ENCODE data around the gene RCSD1.
A peak's percentile ranks its signal among the peaks of the same experiment; 100 is the strongest.

The RCSD1 gene

DNA sequence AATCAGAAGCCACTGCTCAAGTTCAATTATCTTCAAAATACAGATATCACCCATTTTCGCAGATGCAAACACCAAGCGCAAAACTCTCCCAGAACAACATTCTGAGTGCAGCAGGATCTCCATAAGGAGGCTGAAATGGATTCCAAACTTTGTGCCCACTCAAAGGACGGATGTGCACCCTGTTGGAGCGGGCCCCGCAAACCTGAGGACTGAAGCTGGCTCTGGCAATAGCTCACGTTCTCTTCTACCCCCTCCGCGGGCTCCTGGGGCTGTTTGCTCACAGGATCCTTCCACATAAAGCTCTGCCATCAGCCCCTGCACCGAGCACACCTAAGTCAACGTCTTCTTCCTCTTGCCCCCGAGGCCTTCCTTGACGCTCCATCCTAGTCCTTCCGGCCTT, 11.7 kb upstream of the RCSD1 start:
- ATAC-seq (no peak), DNase-seq (no peak)

DNA sequence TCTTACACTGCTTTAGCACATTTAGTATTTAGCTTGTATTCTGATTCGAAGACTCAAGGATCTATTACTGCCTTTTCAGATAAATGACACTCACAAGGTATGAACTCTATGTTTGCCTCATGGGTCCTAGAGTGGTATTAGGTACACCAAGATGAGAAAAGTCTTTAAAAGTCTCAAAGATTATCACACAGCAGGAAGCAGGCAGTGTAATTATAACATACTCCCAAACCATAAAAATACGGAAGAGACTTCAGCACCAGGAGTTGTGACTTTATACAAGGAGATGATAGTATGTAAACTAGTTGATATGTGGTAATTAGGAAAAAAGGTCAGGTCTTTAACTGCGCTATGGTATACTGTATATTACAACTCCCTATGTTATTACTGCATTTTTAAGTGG, 11.2 kb upstream of the RCSD1 start:
- ATAC-seq (no peak), DNase-seq (no peak)

DNA sequence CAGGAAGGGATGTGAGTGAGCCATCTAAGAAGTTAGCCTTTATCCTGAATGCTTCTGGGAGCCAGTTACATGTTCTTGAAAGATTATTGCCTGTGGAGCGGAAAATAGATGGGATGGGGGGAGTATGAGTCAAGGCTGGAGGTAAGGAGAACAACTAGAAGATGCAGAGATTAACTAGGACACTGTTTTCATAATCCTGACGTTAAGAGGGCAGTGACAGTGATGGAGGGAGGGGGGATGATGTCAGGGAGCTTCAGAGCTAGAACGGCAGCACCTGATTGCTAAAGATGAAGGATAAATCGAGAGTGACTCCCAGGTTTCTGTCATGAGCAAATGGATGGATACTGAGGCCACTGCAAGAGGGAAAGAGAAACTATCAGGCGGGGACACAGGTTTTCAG, 10.0 kb upstream of the RCSD1 start:
- ATAC-seq (no peak), DNase-seq (no peak)

DNA sequence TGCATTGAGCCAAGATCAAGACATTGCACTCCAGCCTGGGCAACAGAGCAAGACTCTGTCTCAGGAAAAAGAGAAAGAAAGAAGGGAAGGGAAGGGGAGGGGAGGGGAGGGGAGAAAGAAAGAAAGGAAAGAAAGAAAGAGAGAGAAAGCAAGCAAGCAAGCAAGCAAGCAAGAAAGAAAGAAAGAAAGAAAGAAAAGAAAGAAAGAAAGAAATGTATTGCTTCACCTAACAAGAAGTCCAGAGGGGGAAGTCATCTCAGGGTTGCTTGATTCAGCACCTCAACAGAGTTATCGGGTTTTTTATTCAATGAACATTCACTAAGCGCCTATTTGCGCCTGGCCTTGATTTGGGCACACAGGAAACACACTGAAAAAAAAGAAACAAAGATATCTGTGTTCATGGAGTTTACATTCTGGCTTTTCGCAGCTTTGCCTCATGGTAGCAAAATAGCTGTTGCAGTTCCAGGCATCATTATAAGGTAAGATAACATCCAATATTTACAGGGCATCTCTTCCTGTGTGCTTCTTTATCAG, 8.2 kb upstream of the RCSD1 start:
- ATAC-seq, result no peak
- DNase-seq, result no peak

DNA sequence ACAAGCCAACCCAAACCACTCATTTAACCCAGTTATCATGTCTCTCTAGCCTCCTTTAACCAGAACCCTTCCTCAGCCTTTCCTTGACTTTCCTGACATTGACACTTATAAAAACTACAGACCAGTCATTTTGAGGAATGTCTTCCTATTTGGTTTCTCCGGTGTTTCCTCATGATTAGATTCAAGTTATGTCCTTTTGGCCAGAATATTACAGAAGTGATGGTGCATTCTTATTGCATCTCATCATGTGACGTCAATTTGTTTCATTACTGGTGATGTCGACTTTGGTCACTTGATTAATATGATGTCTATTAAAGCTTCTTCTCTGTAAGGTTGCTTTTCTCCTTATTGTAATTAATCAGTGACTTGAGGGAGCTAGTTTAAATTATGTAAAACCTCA, 6.1 kb upstream of the RCSD1 start:
- DNase-seq (no peak), ATAC-seq (no peak)

DNA sequence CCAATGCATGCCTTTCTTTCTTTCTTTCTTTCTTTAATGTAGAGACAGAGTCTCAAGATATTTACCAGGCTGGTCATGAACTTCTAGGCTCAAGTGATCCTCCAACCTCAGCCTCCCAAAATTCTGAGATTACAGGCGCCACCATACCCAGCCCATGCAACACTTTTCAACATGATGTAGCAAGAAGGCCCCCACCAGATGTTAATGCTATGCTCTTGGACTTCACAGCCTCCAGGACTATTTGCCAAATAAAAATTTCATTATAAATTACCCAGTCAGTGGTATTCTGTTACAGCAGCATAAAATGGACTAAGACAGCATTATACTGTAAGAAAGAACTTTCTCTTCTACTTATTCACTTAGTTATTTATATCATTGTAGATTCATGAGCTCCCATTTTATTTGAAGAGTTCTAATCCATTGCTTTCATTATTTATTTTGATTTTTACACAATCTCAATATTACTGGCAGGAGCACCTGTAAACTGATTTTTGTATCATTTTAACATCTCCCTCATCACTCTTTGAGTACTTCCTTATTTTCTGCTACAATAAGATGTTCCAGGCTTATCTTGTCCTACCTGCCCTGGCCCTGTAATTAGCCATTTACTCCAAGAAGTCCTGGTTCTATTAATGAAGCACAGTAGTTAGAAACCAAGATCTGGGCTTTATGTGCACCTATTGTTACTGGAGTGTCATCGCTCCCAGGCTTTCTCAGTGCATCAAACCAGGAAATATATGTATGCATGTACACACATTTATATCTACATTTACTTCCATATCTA, 4.8 kb upstream of the RCSD1 start:
- DNase-seq (no peak), ATAC-seq (no peak)

DNA sequence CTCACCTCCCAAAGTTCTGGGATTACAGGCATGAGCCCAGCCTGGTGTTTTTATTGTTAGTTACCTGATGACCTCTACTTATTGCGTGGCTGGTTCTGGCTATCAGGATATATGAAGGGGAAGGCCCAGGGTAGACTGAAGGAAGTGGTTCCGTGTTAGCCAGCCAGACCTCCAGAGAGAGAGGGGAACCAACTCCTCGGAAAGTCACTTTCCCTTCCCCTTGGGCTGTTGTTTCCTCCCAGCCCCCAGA, 2.5 kb upstream of the RCSD1 start:
- DNase-seq (peak; percentile 31), ATAC-seq (no peak)

DNA sequence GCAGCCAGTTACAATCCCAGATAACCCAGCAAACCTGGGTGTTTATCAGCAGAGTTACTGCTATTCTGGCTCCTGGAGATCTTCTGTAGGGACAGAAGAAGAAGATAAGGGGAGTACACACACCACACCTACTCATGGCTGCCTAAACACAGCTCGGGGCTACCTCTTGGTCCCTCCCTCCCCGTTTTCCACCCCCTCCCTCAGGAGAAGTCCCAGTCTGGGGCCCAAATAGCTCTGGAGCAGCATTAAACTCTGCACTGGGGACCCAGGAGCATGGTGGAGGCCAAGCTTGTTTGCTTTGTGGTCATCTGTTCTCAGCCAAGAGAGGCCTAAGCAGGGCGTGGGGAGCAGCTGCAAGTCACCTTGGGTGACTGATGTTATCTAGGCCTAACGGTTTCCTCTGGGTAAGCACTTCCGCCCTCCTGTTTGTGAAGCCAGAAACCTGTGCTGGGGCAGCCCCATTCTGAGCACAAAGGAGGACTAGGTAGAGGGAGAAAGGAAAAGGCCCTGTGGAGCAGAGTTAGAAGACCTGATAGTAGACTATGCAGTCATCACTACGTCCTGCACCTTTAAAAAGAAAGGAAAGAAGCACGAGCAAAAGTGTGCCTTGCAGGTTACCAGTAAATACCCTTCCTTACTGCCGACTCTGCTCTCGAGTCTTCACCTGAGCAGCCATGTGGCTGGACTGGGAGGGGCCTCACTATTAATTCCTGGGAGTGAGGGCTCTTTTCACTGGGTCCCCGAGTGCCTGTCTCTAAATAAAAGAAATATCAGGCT, 2.0 kb upstream of the RCSD1 start:
- DNase-seq (peak; percentile 81), ATAC-seq (peak; percentile 85)

DNA sequence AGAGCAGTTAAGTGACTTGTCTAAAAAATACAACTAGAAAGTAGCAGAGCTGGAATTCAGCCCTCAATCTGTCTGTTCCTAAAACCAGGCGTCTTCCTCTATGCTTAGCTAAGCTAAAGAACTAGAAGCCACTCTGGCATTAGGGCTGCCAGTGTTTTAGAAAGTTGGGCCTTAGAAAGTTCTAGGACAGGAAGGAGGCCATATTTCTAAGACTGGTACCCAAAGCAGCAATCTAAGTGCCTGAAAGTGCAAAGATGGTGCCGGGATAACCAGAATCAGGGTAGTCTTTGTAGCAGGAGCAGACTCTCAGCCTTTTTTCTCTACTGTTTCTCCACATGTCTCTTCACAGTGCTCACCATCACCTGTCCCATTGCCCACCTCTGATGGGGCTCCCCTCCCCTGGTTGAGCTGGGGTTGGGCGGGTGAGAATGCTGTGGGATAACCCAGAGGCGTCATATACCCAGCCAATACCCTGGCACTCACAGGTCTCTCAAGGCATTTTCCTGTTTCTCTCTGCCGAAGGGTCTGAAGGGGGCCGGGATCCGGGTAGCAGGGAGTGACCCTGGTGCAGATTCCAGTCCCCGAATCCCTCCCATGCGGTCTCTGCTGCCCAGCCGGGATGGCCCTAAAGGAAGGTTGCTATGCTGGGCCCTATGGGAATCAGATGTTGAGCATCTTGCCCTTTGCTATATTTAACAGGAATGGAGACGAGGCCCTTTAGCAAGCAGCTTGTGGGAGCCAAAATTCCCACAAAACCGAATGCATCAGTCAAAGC, 1.1 kb upstream of the RCSD1 start:
- no peak for ATAC-seq
- peak; percentile 38 for DNase-seq

DNA sequence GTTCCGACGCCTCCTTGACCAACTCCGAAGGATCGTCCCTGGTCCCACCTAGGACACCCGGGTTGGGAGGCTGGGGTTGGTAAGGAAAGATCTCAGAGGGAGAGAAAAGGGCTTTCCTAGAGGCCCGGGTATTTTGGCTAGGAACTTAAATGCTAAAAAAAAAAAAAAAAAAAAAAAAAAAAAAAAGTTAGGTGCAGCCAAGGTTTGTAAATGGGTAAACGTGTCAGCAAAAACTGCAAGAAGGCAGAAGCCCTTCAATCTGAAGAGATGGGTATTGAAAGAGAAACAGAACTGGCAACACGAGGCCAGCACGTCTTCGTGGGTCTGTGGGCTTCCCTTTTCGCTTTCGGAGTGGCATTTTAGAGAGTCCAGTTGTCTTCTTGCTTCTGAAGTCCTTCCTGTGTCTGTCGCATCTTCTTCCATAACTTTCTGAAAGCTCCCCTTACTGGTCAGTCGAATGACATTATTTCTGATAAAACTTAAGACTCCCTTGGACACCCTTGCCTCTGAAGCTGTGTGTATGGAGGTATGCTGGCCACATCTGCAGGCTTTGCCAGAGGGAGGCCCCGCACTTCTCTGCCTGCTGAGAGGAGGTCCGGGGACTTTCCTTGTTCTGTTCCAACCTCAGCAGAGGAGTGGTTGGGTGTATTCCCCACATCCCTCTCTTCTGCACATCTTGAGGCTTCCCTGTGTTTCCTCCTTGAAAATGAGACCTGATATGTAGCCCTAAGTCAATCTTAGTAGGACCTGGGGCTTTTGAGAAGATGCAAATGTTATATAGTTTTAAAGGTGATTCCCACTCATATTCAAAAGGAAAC, 745 bp downstream of the RCSD1 start:
- ATAC-seq, result peak; percentile 5
- peak; percentile 50 for DNase-seq

DNA sequence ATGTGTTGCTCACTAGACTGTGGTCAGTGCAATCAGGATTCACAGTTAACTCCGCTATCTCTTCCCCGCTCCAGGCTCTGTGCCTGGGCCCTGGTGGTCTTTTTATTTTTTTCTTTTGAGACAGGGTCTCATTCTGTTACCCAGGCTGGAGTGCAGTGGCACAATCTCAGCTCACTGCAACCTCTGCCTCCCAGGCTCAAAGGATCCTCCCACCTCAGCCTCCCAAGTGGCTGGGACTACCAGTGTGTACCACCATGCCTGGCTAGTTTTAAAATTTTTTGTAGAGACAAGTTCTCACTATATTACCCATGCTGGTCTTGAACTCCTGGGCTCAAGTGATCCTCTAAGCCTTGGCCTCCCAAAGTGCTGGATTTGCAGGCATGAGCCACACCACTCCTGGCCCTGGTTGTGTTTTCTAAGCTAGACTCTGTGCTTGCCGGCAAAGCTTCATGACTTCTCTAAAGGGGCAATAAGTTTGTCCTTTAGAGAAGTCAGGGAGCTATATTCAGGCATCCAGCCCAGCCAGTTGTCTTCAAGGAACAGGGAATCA, 1.4 kb downstream of the RCSD1 start:
- ATAC-seq, result peak; percentile 7
- DNase-seq, result no peak

DNA sequence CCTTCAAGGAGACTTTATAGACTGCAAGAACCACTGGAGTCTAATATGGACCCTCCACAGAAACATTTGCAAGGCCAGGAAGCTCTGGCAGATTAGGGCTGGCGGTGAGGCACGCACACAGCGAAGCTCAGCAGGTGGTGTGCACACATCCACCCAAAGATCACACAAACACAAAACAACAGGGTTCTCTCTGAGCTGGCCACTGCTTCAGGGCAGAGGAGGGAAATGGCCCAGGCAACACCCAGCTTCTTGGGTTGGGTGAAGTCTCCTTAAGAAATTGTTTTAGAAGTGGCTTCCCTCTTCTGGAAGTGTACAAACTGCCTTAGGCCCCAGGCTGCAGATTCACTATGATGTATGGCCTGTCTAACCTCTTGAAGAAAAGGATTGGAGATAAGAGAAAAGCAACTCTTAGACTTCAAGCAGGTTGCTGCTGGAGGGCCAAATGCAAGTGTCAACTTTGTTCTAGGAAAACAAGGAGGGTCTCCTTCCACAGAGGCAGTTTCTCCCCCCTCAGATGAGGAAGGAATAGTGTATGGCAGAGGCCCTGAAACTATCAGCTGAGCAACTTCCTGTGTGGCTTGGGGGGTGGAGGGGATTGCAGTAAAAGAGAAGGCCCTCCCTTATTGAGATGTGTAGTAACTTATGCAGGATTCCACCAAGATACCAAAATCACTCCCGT, 2.0 kb downstream of the RCSD1 start:
- peak; percentile 45 for DNase-seq
- ATAC-seq, result no peak

DNA sequence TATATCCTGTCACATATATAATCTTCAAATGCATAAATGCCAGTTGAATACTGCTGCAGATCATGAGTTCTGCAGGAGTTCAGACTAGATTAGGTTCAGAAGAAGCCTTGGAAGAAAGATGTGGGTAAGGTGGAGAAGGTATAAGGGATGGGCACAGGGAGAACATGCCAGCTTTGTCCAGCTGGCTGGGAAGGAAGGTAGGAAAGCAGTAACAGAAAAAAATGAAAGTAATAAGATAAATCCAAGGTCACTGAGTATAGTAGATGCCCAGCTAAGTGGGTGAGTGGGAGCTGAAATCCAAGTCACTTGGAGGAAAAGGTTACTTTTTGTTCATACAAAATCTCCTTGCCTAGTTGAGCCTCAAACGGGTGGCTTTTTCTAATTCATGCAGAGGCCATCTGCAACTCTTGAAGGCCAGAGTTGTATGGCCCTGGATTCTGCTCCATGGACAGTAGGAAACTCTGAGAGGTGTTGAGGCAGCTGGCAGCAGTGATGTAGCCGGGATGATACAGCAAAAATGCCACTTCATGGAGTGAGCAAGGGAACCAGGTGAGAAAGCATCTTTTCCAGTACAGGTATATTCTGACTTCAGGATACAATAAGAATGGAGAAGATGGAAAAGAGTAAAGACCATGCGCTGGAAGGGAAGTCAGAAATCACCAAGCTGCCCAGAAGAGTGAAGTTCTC, 3.4 kb downstream of the RCSD1 start:
- DNase-seq (no peak), ATAC-seq (no peak)

DNA sequence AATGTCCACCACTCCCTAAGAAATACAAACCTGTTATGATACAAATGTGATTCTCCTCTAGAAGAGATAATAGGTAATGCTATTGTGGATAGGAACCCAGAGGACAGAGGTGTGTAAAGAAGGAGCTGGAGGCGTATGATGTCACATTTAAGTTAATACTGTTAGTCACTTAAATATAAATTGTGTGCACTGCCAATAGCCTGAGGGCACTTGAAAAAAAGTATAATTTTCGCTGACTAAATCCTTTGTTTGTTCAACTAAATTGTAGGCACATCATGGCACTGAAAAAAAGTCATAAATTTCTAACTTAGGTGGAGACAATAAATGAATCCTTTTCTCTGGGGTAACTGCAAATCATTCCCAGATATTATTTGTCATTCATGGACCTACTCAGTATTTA, 4.4 kb downstream of the RCSD1 start:
- ATAC-seq (no peak), DNase-seq (no peak)

DNA sequence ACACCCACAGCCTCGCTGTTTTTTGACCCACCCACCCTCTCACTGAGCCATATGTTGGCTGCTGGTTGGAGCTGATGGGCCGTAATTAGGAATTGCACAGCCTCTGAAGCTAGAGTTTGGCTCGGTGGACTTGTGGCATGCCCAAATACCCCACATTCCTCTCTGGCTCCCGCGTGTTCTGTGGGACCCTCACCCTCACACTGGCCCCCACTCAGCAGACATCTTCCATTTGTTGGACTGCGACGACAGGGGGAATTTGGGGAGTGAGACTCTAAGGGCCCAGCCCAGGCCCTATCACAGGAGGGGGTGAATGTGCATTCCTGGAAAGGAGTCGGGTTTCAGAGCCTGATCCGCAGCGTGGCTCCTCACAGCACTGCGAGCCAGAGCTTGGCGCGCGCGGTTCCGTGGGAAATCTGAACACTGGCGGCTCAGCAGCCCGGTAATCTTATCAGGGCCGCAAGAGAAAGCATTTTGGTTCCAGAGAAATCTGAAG, 5.2 kb downstream of the RCSD1 start:
- DNase-seq (no peak), ATAC-seq (no peak)

DNA sequence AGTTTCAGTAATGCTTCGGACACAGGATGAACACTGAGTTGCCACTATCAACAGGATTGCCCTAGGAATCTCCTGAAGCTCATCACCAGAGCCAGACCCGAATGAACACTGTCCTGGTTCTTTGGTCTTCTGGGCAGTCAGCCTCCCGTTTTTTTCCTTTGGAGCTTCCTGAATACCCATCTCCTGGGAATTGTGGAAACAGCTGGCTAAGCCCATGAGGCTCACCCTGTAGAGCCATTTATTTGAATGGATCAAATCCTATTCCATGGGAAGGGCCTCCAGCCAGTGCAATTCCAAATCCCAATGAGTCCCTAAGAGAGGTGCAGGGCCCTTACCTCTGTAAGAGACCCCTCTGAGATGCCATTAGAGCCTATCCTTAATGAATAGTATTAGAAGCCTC, 5.9 kb downstream of the RCSD1 start:
- DNase-seq (no peak), ATAC-seq (no peak)

DNA sequence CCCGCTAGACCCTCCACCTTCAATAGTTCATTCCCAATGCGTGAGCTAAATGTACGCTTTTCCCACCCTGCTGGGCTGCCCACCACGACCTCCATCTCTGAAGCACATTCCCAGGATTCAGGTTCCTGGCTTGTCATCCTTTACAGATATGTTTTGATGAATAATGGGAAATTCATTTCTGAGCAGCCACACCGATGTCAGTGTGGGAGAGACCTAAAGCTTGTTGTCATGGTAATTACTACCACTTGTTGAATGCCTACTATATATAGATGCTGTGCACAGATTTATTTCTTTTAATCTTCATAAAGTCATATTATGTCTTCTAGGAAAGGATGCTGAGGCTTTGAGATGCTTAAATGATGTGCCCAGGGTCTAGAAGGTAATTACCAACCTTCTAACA, 8.0 kb downstream of the RCSD1 start:
- DNase-seq (no peak), ATAC-seq (no peak)

DNA sequence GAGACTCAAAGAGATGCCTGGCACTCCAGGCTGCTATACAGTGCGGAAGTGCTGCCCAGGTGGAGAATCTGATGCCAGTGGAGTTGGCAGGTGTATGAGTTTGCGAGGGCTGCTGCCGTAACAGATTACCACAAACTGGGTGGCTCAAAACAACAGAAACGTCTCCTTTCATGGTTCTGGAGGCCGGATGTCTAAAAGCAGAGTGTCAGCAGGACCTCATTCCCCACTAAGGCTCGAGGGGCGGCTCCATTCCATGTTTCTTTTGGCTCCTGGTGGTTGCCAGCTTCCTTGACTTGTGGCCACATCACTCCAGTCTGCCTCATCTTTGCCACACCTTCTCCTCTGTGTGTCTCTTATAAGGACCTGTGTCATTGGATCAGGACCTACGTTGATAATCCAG, 10.0 kb downstream of the RCSD1 start:
- no peak for DNase-seq
- no peak for ATAC-seq

DNA sequence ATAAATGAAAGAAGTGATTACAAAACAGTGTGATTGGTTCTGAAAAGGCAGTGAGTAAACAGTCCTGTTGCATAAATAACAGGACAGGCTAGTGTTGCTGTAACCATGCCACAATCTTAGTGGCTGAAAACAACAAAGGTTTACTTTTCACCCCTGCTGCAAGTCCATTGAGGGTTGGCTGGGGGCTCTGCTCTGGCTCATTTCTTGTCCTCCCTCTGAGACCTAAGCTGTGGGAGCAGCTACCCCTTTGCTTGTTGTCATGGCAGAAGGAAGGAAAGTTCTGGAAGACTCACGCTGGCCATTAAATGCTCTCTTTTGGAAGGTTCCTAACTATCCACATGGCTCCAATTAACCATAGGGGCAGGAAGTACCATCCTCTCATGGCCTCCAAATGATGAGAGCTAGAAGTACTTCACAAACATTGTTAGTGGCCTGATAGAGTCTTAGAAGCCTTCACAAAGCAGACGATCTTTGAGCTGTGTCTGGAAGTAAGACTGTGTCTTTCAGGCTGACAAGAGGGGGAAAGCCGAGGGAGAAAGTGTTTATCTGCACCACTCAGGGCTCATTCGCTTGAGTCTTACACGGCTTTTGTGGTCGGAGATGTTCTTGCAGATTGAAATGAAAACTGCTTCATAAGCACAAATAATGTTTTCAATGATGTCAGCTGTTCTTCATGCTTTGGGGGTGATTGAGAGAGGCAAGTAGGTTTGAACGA, 11.9 kb downstream of the RCSD1 start:
- ATAC-seq (no peak), DNase-seq (no peak)

DNA sequence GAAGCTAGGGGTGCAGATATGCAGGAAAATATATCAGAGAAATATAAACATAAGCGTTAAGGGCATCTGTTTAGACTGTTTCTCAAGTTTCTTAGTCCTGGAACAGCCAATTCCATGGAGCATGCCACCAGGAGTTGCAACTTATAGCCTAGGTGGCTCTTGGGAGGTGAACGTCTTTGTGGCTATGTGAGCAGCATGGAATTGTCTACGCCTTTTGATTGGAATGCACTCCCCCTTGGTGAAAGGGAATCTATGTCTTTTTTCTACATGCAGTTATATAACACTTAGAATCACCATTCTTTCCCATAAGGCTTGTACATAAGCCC, 12.4 kb downstream of the RCSD1 start:
- ATAC-seq (no peak), DNase-seq (no peak)

Measured in stimulated activated naive CD8-positive, alpha-beta T cell treated with anti-CD3 and anti-CD28 coated beads, Interleukin-15, Interleukin-2, amounts not matched to agents 100 U/mL and 50 U/mL, for 24 hours (primary cell).